Activated CD4-positive, alpha-beta T cell treated with anti-CD3 and anti-CD28 coated beads for 36 hours (primary cell): ENCODE results near the gene CFAP65. TPM values are rescaled to one million over a fixed set of nuclear protein-coding genes. Genes with fewer than 3 reads are reported as not detected.

ENCODE experiments used
- ATAC-seq: fragments of 200-7000 bp; cut with Tn5 transposase; one replicate; pipeline ENCODE4 v1.10.0; 2021; ENCODE audit warnings: mild to moderate bottlenecking, moderate library complexity
- CTCF ChIA-PET: fragments of 350-600 bp; sonication (Branson Sonifier 250); formaldehyde crosslinking; loops from one replicate; lab custom pipeline; 2021; ENCODE audit warnings: antibody characterized with exemption; lab: Charles Lee
- POLR2A ChIA-PET: fragments of 350-600 bp; sonication (Branson Sonifier 250); formaldehyde crosslinking; loops from one replicate; lab custom pipeline; 2021; ENCODE audit warnings: antibody characterized with exemption, inconsistent platforms; lab: Charles Lee
- DNase-seq: peaks from one replicate; pipeline ENCODE4 v3.0.0-alpha.2; 2020
- H3K27ac Mint-ChIP-seq: one replicate; pipeline ENCODE4 v1.8.0; 2021; ENCODE audit warnings: mixed read lengths
- H3K27me3 Mint-ChIP-seq: one replicate; pipeline ENCODE4 v1.8.0; 2021; ENCODE audit warnings: mixed read lengths
- H3K36me3 Mint-ChIP-seq: one replicate; pipeline ENCODE4 v1.8.0; 2021; ENCODE audit warnings: low read depth, mixed read lengths
- H3K4me1 Mint-ChIP-seq: one replicate; pipeline ENCODE4 v1.8.0; 2021; ENCODE audit warnings: mixed read lengths
- H3K4me3 Mint-ChIP-seq: one replicate; pipeline ENCODE4 v1.8.0; 2021; ENCODE audit warnings: mild to moderate bottlenecking, moderate library complexity, mixed read lengths
- H3K9me3 Mint-ChIP-seq: one replicate; pipeline ENCODE4 v1.8.0; 2021; ENCODE audit warnings: low read depth, mixed read lengths
- intact Hi-C, 2 experiments: fragments of 100-400 bp; cut with DNase I in 1 of 2; cut with micrococcal nuclease in 1 of 2; formaldehyde crosslinking; loops; one replicate each; pipeline versions ENCODE4 v1.14.2 to v1.15.1; 2022 to 2024; cut with DNase I, micrococcal nuclease
- total RNA-seq, 2 experiments: library from RNA; stranded (reverse); gene quantifications; one replicate each; pipeline ENCODE4 v1.2.3, GENCODE V29; 2021

Gene CFAP65
- total RNA-seq, 2 experiments from 2014 or later, result not detected

- peak overlapping the region; percentile 15 for H3K4me3 Mint-ChIP-seq
- intact Hi-C loops, result loop anchor here (2.0 to 5.0 kb wide), 4 partner anchors 63 to 293 kb away; no protein-coding TSS in a partner anchor
- no peaks in the 10 kb centered on the region for H3K9me3 Mint-ChIP-seq
- DNase-seq (peak; percentile 39), ATAC-seq (no peak)
- H3K27me3 Mint-ChIP-seq, result peaks cover 61% of the 10 kb centered on the region
- H3K27ac Mint-ChIP-seq, result no peak overlapping the region
- peaks cover 19% of the 10 kb centered on the region for H3K4me1 Mint-ChIP-seq
- H3K36me3 Mint-ChIP-seq, result no peaks in the 10 kb centered on the region
- CTCF ChIA-PET, result interaction anchor here (0.6 to 8.9 kb wide), 10 partner anchors 14 to 324 kb away, joined by 3 to 125 read pairs (median 8); partner anchors contain the start of gene CFAP65
- POLR2A ChIA-PET, result interaction anchor here (0.6 kb wide), 3 partner anchors 14 to 274 kb away, joined by 3 to 4 read pairs (median 3); no protein-coding TSS in a partner anchor
Observed at GRCh38 chr2:219059725-219060682, 18.7 kb upstream of the CFAP65 start.

- no peak overlapping the region for H3K27ac Mint-ChIP-seq
- CTCF ChIA-PET, result interaction anchor here (0.6 to 8.9 kb wide), 13 partner anchors 10 to 236 kb away, joined by 3 to 125 read pairs (median 8); partner anchors contain the start of gene CFAP65
Observed at GRCh38 chr2:219059375-219059724, 18.0 kb upstream of the CFAP65 start.

GRCh38 chr2:219058541-219059374 lies 17.4 kb upstream of the CFAP65 start:
- Mint-ChIP-seq H3K4me3 (no peak overlapping the region), H3K9me3 (no peaks in the 10 kb centered on the region)
- no peak for ATAC-seq

More at GRCh38 chr2:219059375-219059724, 18.0 kb upstream of the CFAP65 start:
- POLR2A ChIA-PET, result no interaction called here
- intact Hi-C loops, result loop anchor here (2.0 to 5.0 kb wide), 4 partner anchors 63 to 293 kb away; no protein-coding TSS in a partner anchor
- Mint-ChIP-seq H3K9me3 (no peaks in the 10 kb centered on the region), H3K27me3 (peaks cover 61% of the 10 kb centered on the region), H3K4me1 (peaks cover 19% of the 10 kb centered on the region), H3K4me3 (peak overlapping the region; percentile 15), H3K36me3 (no peaks in the 10 kb centered on the region)
- no peak for DNase-seq
- no peak for ATAC-seq

GRCh38 chr2:219057709-219058540 lies 16.6 kb upstream of the CFAP65 start:
- Mint-ChIP-seq H3K27me3 (peaks cover 56% of the 10 kb centered on the region), H3K36me3 (no peaks in the 10 kb centered on the region), H3K4me1 (peaks cover 19% of the 10 kb centered on the region), H3K4me3 (no peak overlapping the region), H3K27ac (no peak overlapping the region), H3K9me3 (no peaks in the 10 kb centered on the region)
- intact Hi-C loops, result loop anchor here (1.0 to 5.0 kb wide), 9 partner anchors 29 to 295 kb away; no protein-coding TSS in a partner anchor
- peak; percentile 90 for DNase-seq
- ChIA-PET POLR2A (no interaction called here), CTCF (interaction anchor here (0.7 to 8.9 kb wide), 25 partner anchors 10 to 997 kb away, joined by 3 to 125 read pairs (median 5); partner anchors contain the start of gene CFAP65)
- peak; percentile 97 for ATAC-seq

More at GRCh38 chr2:219058541-219059374, 17.4 kb upstream of the CFAP65 start:
- ChIA-PET POLR2A (no interaction called here), CTCF (interaction anchor here (0.6 to 8.9 kb wide), 27 partner anchors 10 to 998 kb away, joined by 3 to 125 read pairs (median 4); partner anchors contain the start of gene CFAP65)
- intact Hi-C loops, result loop anchor here (1.0 to 5.0 kb wide), 9 partner anchors 29 to 294 kb away; no protein-coding TSS in a partner anchor
- H3K27ac Mint-ChIP-seq, result no peak overlapping the region
- peaks cover 19% of the 10 kb centered on the region for H3K4me1 Mint-ChIP-seq
- no peaks in the 10 kb centered on the region for H3K36me3 Mint-ChIP-seq
- DNase-seq, result peak; percentile 17
- H3K27me3 Mint-ChIP-seq, result peaks cover 61% of the 10 kb centered on the region

- H3K27ac Mint-ChIP-seq, result no peak overlapping the region
- CTCF ChIA-PET, result interaction anchor here (0.8 to 8.9 kb wide), 15 partner anchors 9 to 181 kb away, joined by 3 to 125 read pairs (median 5); partner anchors contain the start of gene CFAP65
- peaks cover 48% of the 10 kb centered on the region for H3K27me3 Mint-ChIP-seq
- peak; percentile 10 for DNase-seq
- H3K4me1 Mint-ChIP-seq, result peaks cover 19% of the 10 kb centered on the region
- intact Hi-C loops, result loop anchor here in 1 of 2 experiments (5.0 kb wide), 1 partner anchor 240 kb away; no protein-coding TSS in a partner anchor
- no peak for ATAC-seq
- POLR2A ChIA-PET, result no interaction called here
- no peak overlapping the region for H3K4me3 Mint-ChIP-seq
- no peaks in the 10 kb centered on the region for H3K9me3 Mint-ChIP-seq
- no peaks in the 10 kb centered on the region for H3K36me3 Mint-ChIP-seq
Observed at GRCh38 chr2:219056896-219057708, 15.8 kb upstream of the CFAP65 start.

- DNase-seq (no peak), ATAC-seq (no peak)
- ChIA-PET CTCF (interaction anchor here (0.9 to 8.9 kb wide), 7 partner anchors 18 to 103 kb away, joined by 3 to 125 read pairs (median 7); no protein-coding TSS in a partner anchor), POLR2A (no interaction called here)
- peaks cover 19% of the 10 kb centered on the region for H3K4me1 Mint-ChIP-seq
- no peaks in the 10 kb centered on the region for H3K9me3 Mint-ChIP-seq
- intact Hi-C loops, result loop anchor here in 1 of 2 experiments (5.0 kb wide), 1 partner anchor 241 kb away; no protein-coding TSS in a partner anchor
- H3K27ac Mint-ChIP-seq, result no peak overlapping the region
- H3K36me3 Mint-ChIP-seq, result no peaks in the 10 kb centered on the region
- no peak overlapping the region for H3K4me3 Mint-ChIP-seq
- H3K27me3 Mint-ChIP-seq, result peaks cover 43% of the 10 kb centered on the region
Observed at GRCh38 chr2:219056176-219056895, 15.0 kb upstream of the CFAP65 start.

- no peak overlapping the region for H3K27ac Mint-ChIP-seq
- peaks cover 19% of the 10 kb centered on the region for H3K4me1 Mint-ChIP-seq
- ChIA-PET POLR2A (interaction anchor here (0.6 kb wide), 1 partner anchor 93 kb away, joined by 3 read pairs; no protein-coding TSS in a partner anchor), CTCF (interaction anchor here (0.6 to 8.9 kb wide), 8 partner anchors 19 to 159 kb away, joined by 3 to 74 read pairs (median 6); no protein-coding TSS in a partner anchor)
- intact Hi-C loops, result loop anchor here in 1 of 2 experiments (5.0 kb wide), 1 partner anchor 242 kb away; no protein-coding TSS in a partner anchor
- H3K4me3 Mint-ChIP-seq, result no peak overlapping the region
- ATAC-seq (no peak), DNase-seq (no peak)
- no peaks in the 10 kb centered on the region for H3K9me3 Mint-ChIP-seq
- peaks cover 45% of the 10 kb centered on the region for H3K27me3 Mint-ChIP-seq
- no peaks in the 10 kb centered on the region for H3K36me3 Mint-ChIP-seq
Observed at GRCh38 chr2:219054956-219055903, 13.9 kb upstream of the CFAP65 start.

GRCh38 chr2:219049282-219049681 lies 8.0 kb upstream of the CFAP65 start:
- no peak overlapping the region for H3K27ac Mint-ChIP-seq
- no peaks in the 10 kb centered on the region for H3K9me3 Mint-ChIP-seq
- H3K36me3 Mint-ChIP-seq, result no peaks in the 10 kb centered on the region
- intact Hi-C loops, result no loop called here
- ChIA-PET CTCF (interaction anchor here (1.1 kb wide), 1 partner anchor 69 kb away, joined by 3 read pairs; no protein-coding TSS in a partner anchor), POLR2A (no interaction called here)
- H3K4me3 Mint-ChIP-seq, result no peak overlapping the region
- no peaks in the 10 kb centered on the region for H3K4me1 Mint-ChIP-seq
- H3K27me3 Mint-ChIP-seq, result peaks cover 44% of the 10 kb centered on the region
- no peak for DNase-seq
- ATAC-seq, result no peak
